ENCODE data around the gene COA3.

GRCh38 chr17:42775534-42776098, 22.9 kb downstream of the COA3 start:
- no peak for TF ChIP-seq EZH2 (IDR thresholded peaks at IDR 0.05)
- TF ChIP-seq POLR2AphosphoS5 (IDR thresholded peaks at IDR 0.05; ENCODE audit: borderline replicate concordance, low read depth, low read length): no peak
- TF ChIP-seq FOXP2 (optimal IDR thresholded peaks at IDR 0.05; ENCODE audit: control extremely low read depth, extremely low read length, insufficient read depth): no peak
